ENCODE data around the gene PCDH9. TPM values are rescaled to one million over a fixed set of nuclear protein-coding genes. Genes with fewer than 3 reads are reported as not detected.

PCDH9 gene
- total RNA-seq, 4 donors from 2014 or later = 5.7 to 12.9 (median 6.8) TPM

GRCh38 chr13:66508153-66508909 lies 721.8 kb downstream of the PCDH9 start:
- DNase-seq (ENCODE audit: low spot score) (no peak), ATAC-seq (ENCODE audit: low FRiP score) (no peak)
- no peak for TF ChIP-seq CTCF (IDR thresholded peaks at IDR 0.05)

GRCh38 chr13:66506979-66507378 lies 723.2 kb downstream of the PCDH9 start:
- ATAC-seq (ENCODE audit: low FRiP score) (no peak), DNase-seq (ENCODE audit: low spot score) (no peak)
- TF ChIP-seq CTCF (IDR thresholded peaks at IDR 0.05) = no peak

DNA sequence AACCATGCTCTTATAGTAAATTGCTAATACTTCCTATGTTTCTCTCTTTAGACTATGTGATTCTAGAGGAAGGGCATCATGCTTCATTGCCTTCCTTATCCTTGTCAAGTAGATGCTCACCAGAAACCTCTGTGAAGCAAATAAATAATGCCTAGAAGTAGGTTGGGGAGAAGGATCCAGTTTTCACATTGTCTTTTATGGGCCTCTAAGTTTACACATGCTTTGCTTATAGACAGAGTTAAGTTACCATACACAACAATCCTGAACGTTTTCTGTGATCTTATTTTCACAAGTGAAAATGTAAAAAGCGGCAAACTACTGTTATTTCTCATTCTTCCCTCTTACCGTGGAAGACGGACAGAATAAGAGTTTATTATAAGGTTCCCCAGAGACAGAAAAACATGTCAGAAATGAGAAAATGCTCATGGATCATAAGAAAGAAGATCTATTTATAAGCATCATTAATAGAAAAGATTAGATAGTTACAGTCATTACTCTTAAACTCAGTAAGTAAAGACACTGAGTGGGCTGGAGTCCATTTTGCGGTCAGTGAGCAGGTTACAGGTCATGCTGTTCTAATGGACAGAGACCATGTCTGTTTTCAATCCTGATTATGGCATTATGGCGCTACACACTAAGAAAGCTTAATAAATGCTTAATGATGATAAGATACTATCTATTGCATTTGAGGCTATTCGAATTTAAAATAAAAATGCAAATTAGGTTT lies 723.9 kb downstream of the PCDH9 start:
- TF ChIP-seq CTCF (IDR thresholded peaks at IDR 0.05) = no peak
- ATAC-seq (ENCODE audit: low FRiP score) (no peak), DNase-seq (ENCODE audit: low spot score) (no peak)

- DNase-seq (ENCODE audit: low spot score) = no peak
- TF ChIP-seq CTCF (IDR thresholded peaks at IDR 0.05) = no peak
- ATAC-seq (ENCODE audit: low FRiP score) = no peak
Measured at GRCh38 chr13:66503890-66504289, 726.2 kb downstream of the PCDH9 start.

DNA sequence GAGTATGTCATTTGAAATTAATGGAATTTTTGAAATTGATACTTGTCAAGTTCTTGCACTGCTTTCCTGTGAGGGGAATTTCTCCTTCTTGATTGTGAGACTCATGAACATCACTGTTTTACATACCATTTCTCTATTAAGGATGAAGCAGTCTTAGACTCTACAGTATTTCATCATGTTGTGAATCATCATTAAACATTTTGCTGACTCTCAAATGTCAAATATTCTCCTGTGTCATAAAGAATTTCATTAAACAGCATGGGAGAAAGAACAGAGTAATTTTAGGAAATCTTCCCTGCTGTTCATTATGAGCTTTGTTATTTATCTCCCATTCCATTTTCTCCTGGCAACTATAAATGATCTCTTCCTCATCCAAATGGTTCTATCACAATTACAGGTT lies 729.0 kb downstream of the PCDH9 start:
- no peak for ATAC-seq (ENCODE audit: low FRiP score)
- DNase-seq (ENCODE audit: low spot score) = no peak
- TF ChIP-seq CTCF (IDR thresholded peaks at IDR 0.05) = no peak

DNA sequence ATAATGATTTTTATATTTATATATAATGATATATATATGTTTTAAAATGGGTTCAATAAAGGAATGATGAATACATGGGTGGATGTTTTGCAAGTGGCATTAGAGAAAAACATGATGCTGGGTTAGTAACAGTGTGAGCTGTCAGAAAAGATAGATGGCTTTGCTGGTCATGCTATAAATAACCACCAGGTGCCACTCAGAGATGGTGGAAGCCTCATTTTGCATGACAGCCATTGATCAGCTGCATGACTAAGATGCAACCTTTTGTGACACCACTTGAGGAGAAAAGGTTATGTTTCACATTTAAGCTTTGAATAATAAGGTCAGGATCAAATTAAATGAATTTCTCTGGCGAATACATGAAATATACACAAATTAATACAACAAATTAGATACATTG lies 737.7 kb downstream of the PCDH9 start:
- no peak for TF ChIP-seq CTCF (IDR thresholded peaks at IDR 0.05)
- DNase-seq (ENCODE audit: low spot score) (no peak), ATAC-seq (ENCODE audit: low FRiP score) (no peak)

- DNase-seq (ENCODE audit: low spot score) (no peak), ATAC-seq (ENCODE audit: low FRiP score) (no peak)
- TF ChIP-seq CTCF (IDR thresholded peaks at IDR 0.05) = no peak
Measured at GRCh38 chr13:66491251-66491650, 738.9 kb downstream of the PCDH9 start.

Data from omental fat pad (tissue), 4 donors.